Mesenchymal stem cell (in vitro differentiated cells and primary cell): ENCODE measurements around the gene NTNG2.

Source experiments
- DNase-seq: peaks from one replicate; pipeline ENCODE4 v3.0.0-alpha.2; 2013
- H2AFZ ChIP-seq: one replicate; pipeline ENCODE4 v1.6.1; 2013; ENCODE audit warnings: low read depth, mild to moderate bottlenecking, control low read depth, inconsistent platforms, low read length, moderate library complexity
- H2AK5ac ChIP-seq: 2 replicates; pipeline ENCODE4 v1.6.1; 2013; ENCODE audit warnings: low read length, moderate library complexity, mild to moderate bottlenecking, inconsistent platforms; ENCODE audit not compliant: severe bottlenecking
- H2BK120ac ChIP-seq: one replicate; pipeline ENCODE4 v1.6.1; 2013; ENCODE audit warnings: low read depth, mild to moderate bottlenecking, inconsistent platforms, low read length, moderate library complexity
- H2BK12ac ChIP-seq, 2 experiments: one replicate each; pipeline ENCODE4 v1.6.1; 2013; ENCODE audit warnings: inconsistent platforms in 2 of 2, low read length in 2 of 2, mild to moderate bottlenecking in 2 of 2, moderate library complexity in 2 of 2, control low read depth in 1 of 2
- H2BK15ac ChIP-seq: one replicate; pipeline ENCODE4 v1.6.1; 2013; ENCODE audit warnings: mild to moderate bottlenecking, low read depth, inconsistent platforms; ENCODE audit not compliant: poor library complexity, severe bottlenecking
- H2BK5ac ChIP-seq: 2 replicates; pipeline ENCODE4 v1.6.1; 2013; ENCODE audit warnings: low read depth, mild to moderate bottlenecking, low read length, control low read depth, inconsistent platforms; ENCODE audit not compliant: poor library complexity, severe bottlenecking
- H3K14ac ChIP-seq, 2 experiments: one replicate each; pipeline ENCODE4 v1.6.1; 2013; ENCODE audit warnings: inconsistent platforms in 2 of 2, low read length in 2 of 2, control low read depth in 1 of 2, mild to moderate bottlenecking in 1 of 2, moderate library complexity in 1 of 2
- H3K18ac ChIP-seq, 2 experiments: one replicate each; pipeline ENCODE4 v1.6.1; 2013; ENCODE audit warnings: inconsistent platforms in 2 of 2, low read length in 2 of 2, control low read depth in 1 of 2, low read depth in 1 of 2, mild to moderate bottlenecking in 1 of 2
- H3K23ac ChIP-seq, 2 experiments: one replicate each; pipeline ENCODE4 v1.6.1; 2013; ENCODE audit warnings: inconsistent platforms in 2 of 2, low read length in 2 of 2, mild to moderate bottlenecking in 2 of 2, moderate library complexity in 2 of 2, control low read depth in 1 of 2
- H3K27ac ChIP-seq: 2 replicates; pipeline ENCODE4 v1.5.1; 2013; ENCODE audit warnings: mild to moderate bottlenecking, moderate library complexity, low read length, control low read depth, inconsistent platforms; ENCODE audit not compliant: poor library complexity, severe bottlenecking
- H3K27me3 ChIP-seq, 2 experiments: 2 replicates each; pipeline versions ENCODE4 v1.6.1 to v1.7.0; 2013; ENCODE audit warnings: low read length in 2 of 2, mild to moderate bottlenecking in 2 of 2, moderate library complexity in 2 of 2, control low read depth in 1 of 2, inconsistent platforms in 1 of 2; ENCODE audit not compliant: control insufficient read depth in 1 of 2, insufficient read depth in 1 of 2
- H3K36me3 ChIP-seq, 2 experiments: 2 replicates each; pipeline versions ENCODE4 v1.6.1 to v1.7.0; 2013; ENCODE audit warnings: low read length in 2 of 2, control low read depth in 1 of 2, inconsistent platforms in 1 of 2, low read depth in 1 of 2, mild to moderate bottlenecking in 1 of 2; ENCODE audit not compliant: insufficient read depth in 2 of 2, control insufficient read depth in 1 of 2
- H3K4ac ChIP-seq, 2 experiments: one replicate each; pipeline ENCODE4 v1.6.1; 2013; ENCODE audit warnings: inconsistent platforms in 2 of 2, low read length in 2 of 2, mild to moderate bottlenecking in 2 of 2, moderate library complexity in 2 of 2, control low read depth in 1 of 2, low read depth in 1 of 2
- H3K4me1 ChIP-seq: 2 replicates; pipeline ENCODE4 v1.6.1; 2013; ENCODE audit warnings: low read depth, low read length, control low read depth; ENCODE audit not compliant: control insufficient read depth, insufficient read depth
- H3K4me2 ChIP-seq: 2 replicates; pipeline ENCODE4 v1.6.1; 2013; ENCODE audit warnings: low read length, mild to moderate bottlenecking, inconsistent platforms; ENCODE audit not compliant: poor library complexity, severe bottlenecking
- H3K4me3 ChIP-seq, 2 experiments: 2 replicates each; pipeline versions ENCODE4 v1.5.1 to v1.7.0; 2013; ENCODE audit warnings: low read length in 2 of 2, mild to moderate bottlenecking in 2 of 2, control low read depth in 1 of 2, low read depth in 1 of 2; ENCODE audit not compliant: insufficient read depth in 1 of 2
- H3K79me1 ChIP-seq: replicated peaks from 2 replicates; pipeline ENCODE4 v1.6.1; 2013; ENCODE audit warnings: mild to moderate bottlenecking, control low read depth, low read length, inconsistent platforms; ENCODE audit not compliant: poor library complexity, severe bottlenecking
- H3K9ac ChIP-seq: 2 replicates; pipeline ENCODE4 v1.7.0; 2013; ENCODE audit warnings: mild to moderate bottlenecking, low read length, moderate library complexity
- H3K9me3 ChIP-seq: 2 replicates; pipeline ENCODE4 v1.7.0; 2013; ENCODE audit warnings: mild to moderate bottlenecking, low read length; ENCODE audit not compliant: control insufficient read depth
- H4K8ac ChIP-seq: one replicate; pipeline ENCODE4 v1.6.1; 2013; ENCODE audit warnings: inconsistent platforms, mild to moderate bottlenecking, low read length, moderate library complexity
- H4K91ac ChIP-seq: one replicate; pipeline ENCODE4 v1.6.1; 2013; ENCODE audit warnings: mild to moderate bottlenecking, low read length, inconsistent platforms
- WGBS: methylation state at CpG from one replicate; pipeline ENCODE4 v1.1.7; 2013; ENCODE audit warnings: mixed read lengths; 5-methylcytosine and 5-hydroxymethylcytosine counted together

The NTNG2 gene

DNA sequence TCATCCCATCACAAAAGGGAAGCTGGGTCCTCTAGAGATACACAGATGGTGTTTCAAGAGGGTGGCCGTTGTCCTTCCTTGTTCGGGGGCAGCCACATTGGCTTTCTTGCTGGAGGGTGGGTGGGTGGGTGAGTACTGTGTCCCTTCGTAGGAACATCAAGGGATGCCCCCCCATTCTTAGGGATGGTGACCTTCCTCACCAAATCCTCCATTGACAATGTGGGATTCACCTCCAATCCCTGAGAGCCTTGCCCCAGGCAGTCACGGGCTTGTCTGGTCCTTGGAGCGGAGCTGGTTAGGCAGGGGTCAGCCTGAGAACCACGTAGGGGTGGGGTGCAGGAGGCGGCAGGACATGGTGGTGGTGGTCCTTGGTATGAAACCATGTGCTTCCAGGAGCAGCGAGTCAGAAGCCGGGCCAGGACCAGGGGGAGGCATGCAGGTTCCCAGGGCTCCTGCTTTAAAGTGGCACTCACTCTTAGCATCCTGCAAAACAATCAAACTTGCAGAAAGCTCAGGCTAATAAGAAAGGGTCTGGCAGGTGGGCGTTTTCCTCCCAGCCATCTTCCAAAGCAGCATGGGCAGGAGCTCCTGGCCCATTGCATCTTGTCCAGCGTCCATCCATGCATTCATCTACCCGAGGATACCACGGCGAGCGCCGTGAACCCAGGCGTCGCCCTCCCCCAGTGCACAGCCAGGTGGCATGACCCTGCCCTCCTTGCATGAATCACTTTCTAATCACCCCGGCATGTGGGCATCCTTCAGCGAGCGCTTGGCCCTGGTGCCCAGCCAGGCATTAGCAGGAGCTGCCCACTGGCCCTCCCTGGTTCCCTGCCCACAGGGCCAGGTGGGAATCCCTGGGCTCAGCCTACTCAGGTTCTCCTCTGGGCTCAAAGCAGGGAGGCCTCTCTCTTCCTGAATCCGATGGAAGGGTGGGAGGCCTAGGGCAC, 76.4 kb downstream of the NTNG2 start:
- Histone ChIP-seq H3K9me3 (no peaks in the 10 kb centered on the region), H3K4me3 (no peak overlapping the region), H3K4ac (no peak overlapping the region), H3K36me3 (no peaks in the 10 kb centered on the region), H3K4me2 (no peak overlapping the region), H3K9ac (no peak overlapping the region), H3K27me3 (peaks cover 44 to 89% of the 10 kb centered on the region in 2 experiments), H3K23ac (no peak overlapping the region), H2BK12ac (no peak overlapping the region), H3K18ac (no peak overlapping the region), H2BK5ac (no peak overlapping the region), H3K4me1 (peaks cover 32% of the 10 kb centered on the region), H3K14ac (no peak overlapping the region), H4K91ac (no peak overlapping the region), H4K8ac (no peak overlapping the region), H2AFZ (no peak overlapping the region), H3K79me1 (no peaks in the 10 kb centered on the region), H2BK120ac (no peak overlapping the region), H3K27ac (no peak overlapping the region), H2AK5ac (no peak overlapping the region), H2BK15ac (no peak overlapping the region)
- DNase-seq = no peak
- WGBS = 79% methylated on average over 18 of the region's 22 CpGs

DNA sequence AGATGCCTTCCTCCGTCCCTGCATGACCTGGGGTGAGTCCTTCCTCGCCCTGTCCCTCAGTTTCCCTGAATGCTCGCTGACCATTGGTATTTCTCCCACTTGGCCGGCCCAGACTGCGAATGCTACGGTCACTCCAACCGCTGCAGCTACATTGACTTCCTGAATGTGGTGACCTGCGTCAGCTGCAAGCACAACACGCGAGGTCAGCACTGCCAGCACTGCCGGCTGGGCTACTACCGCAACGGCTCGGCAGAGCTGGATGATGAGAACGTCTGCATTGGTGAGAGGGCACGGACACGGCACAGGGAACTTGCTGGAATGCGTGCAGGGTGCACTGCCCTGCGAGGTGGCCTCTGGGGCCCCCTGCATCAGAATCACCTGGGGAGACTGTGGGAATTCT, 77.1 kb downstream of the NTNG2 start:
- peaks cover 42 to 91% of the 10 kb centered on the region in 2 experiments for H3K27me3 ChIP-seq
- no peak overlapping the region for H3K23ac ChIP-seq
- no peak for DNase-seq
- H3K4ac ChIP-seq = no peak overlapping the region
- H3K4me2 ChIP-seq = no peak overlapping the region
- H3K18ac ChIP-seq = no peak overlapping the region
- H2BK15ac ChIP-seq = no peak overlapping the region
- H4K91ac ChIP-seq = no peak overlapping the region
- H3K79me1 ChIP-seq = no peaks in the 10 kb centered on the region
- H3K9ac ChIP-seq = no peak overlapping the region
- no peaks in the 10 kb centered on the region for H3K9me3 ChIP-seq
- no peak overlapping the region for H3K27ac ChIP-seq
- no peak overlapping the region for H2BK12ac ChIP-seq
- H3K4me3 ChIP-seq = no peak overlapping the region
- H3K14ac ChIP-seq = no peak overlapping the region
- WGBS = 85% methylated on average over 19 of the region's 19 CpGs
- H4K8ac ChIP-seq = no peak overlapping the region
- H2AFZ ChIP-seq = no peak overlapping the region
- H2BK120ac ChIP-seq = no peak overlapping the region
- no peak overlapping the region for H2AK5ac ChIP-seq
- no peaks in the 10 kb centered on the region for H3K36me3 ChIP-seq
- peaks cover 33% of the 10 kb centered on the region for H3K4me1 ChIP-seq
- no peak overlapping the region for H2BK5ac ChIP-seq

DNA sequence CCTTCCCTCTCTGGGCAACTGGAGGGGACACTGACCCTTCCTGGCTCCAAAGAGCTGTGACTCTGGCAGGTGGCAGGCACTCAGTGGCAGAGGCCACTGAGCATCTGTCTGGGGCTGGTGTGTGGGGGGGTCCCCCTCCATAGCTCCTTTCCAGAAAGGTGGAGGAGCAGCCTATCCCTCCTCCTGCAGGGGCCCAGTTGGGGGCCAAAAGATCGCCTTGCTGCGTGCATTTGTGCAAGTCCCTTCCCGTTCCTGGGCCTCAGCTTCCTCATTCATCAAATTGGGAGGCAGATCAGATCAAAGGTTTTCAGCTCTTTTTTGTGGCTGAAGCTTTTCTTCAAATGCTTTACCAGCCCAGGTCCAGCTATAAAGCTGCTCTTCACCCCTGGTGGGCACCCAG, 77.7 kb downstream of the NTNG2 start:
- Histone ChIP-seq H3K18ac (no peak overlapping the region), H3K23ac (no peak overlapping the region), H3K27ac (no peak overlapping the region), H4K91ac (no peak overlapping the region), H3K27me3 (peaks cover 42 to 89% of the 10 kb centered on the region in 2 experiments), H3K4ac (no peak overlapping the region), H3K4me3 (no peak overlapping the region), H2BK15ac (no peak overlapping the region), H3K36me3 (no peaks in the 10 kb centered on the region), H4K8ac (no peak overlapping the region), H3K14ac (no peak overlapping the region), H2AFZ (no peak overlapping the region), H2BK12ac (no peak overlapping the region), H3K4me2 (no peak overlapping the region), H3K9ac (no peak overlapping the region), H2BK5ac (no peak overlapping the region), H3K4me1 (peaks cover 36% of the 10 kb centered on the region), H3K9me3 (no peaks in the 10 kb centered on the region), H2BK120ac (no peak overlapping the region), H2AK5ac (no peak overlapping the region), H3K79me1 (no peaks in the 10 kb centered on the region)
- DNase-seq = no peak
- WGBS = 85% methylated on average over 3 of the region's 3 CpGs

DNA sequence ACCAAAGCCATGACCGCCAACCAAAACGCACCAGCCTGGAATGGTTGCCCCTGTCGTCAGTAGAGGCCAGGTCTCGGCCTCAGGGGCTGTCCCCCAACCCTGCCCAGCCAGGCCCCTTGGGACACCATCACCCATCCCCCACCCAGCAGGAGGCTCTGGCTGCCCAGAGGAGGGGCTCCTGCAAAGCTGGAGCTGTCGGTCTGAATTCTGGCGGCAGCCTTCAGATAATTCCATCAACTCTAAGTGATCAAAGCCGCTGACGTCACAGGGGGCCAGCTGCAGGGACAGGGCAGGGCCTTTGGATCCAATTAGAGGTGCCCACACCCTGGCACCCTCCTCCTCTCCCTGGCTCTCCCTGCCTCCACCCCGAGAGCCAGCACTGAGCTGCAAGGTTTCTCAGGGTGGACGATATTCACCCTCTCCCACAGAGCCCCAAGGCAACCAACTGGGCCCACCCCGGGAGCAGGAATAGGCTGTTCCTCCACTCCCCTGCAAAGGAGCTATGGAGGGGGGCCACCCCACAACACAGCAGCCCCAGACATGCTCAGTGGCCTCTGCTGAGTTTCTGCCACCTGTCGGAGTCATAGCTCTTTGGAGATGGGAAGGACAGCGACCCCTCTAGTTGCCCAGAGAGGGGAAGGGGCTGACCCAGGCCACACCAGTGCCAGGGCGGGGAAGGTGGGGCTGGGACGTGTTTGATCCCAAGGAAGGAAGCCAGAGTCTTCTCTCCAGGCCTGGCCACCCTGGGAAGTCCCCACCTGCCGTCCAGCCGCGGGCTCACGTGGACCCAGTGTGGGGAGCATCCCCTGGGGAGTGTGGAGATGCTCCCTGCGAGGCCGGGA, 78.4 kb downstream of the NTNG2 start:
- H3K14ac ChIP-seq = peak overlapping the region in 1 of 2 experiments; percentile 26
- H2BK15ac ChIP-seq = peak overlapping the region; percentile 17
- H3K4me1 ChIP-seq = peaks cover 43% of the 10 kb centered on the region
- H4K8ac ChIP-seq = peak overlapping the region; percentile 67
- no peak overlapping the region for H3K27ac ChIP-seq
- DNase-seq = no peak
- no peak overlapping the region for H2BK12ac ChIP-seq
- H3K9me3 ChIP-seq = no peaks in the 10 kb centered on the region
- peak overlapping the region in 1 of 2 experiments; percentile 37 for H3K4me3 ChIP-seq
- H3K27me3 ChIP-seq = peaks cover 38 to 89% of the 10 kb centered on the region in 2 experiments
- H3K79me1 ChIP-seq = no peaks in the 10 kb centered on the region
- H4K91ac ChIP-seq = peak overlapping the region; percentile 83
- H3K18ac ChIP-seq = peak overlapping the region in 1 of 2 experiments; percentile 49
- no peak overlapping the region for H3K9ac ChIP-seq
- H3K4me2 ChIP-seq = peak overlapping the region; percentile 49
- no peak overlapping the region for H3K23ac ChIP-seq
- H3K36me3 ChIP-seq = no peaks in the 10 kb centered on the region
- no peak overlapping the region for H3K4ac ChIP-seq
- H2BK120ac ChIP-seq = no peak overlapping the region
- peak overlapping the region; percentile 29 for H2AFZ ChIP-seq
- H2AK5ac ChIP-seq = no peak overlapping the region
- no peak overlapping the region for H2BK5ac ChIP-seq
- WGBS = 57% methylated on average over 21 of the region's 21 CpGs
